Measurements from ENCODE around the gene UQCR11. TPM values are rescaled to one million over a fixed set of nuclear protein-coding genes. Genes with fewer than 3 reads are reported as not detected.

UQCR11 gene
- total and polyA plus RNA-seq, 4 donors = 127 to 251 (median 154) TPM

GRCh38 chr19:1560286-1560882, 44.9 kb downstream of the UQCR11 start:
- H3K27me3 ChIP-seq (ENCODE audit: control insufficient read depth in 1 of 2, insufficient read depth in 2 of 2, low read length in 1 of 2) = no peaks in the 10 kb centered on the region
- intact Hi-C loops (cut with DNase I) = no loop called here
- H3K9me3 ChIP-seq (ENCODE audit: control insufficient read depth, low read length) = no peaks in the 10 kb centered on the region
- no peak for ATAC-seq (ENCODE audit: low FRiP score)
- no peak overlapping the region for H3K27ac ChIP-seq (ENCODE audit: low read depth in 1 of 2, low read length in 2 of 2)
- H3K36me3 ChIP-seq (ENCODE audit: control insufficient read depth in 1 of 2, insufficient read depth in 2 of 2, low read length in 1 of 2) = peaks cover 0 to 2% of the 10 kb centered on the region in 2 donors
- WGBS, 2 donors = 60 to 65% methylated on average over 25 of the region's 25 CpGs
- no peak overlapping the region for H3K4me3 ChIP-seq (ENCODE audit: low read length in 2 of 2)
- no peaks in the 10 kb centered on the region for H3K4me1 ChIP-seq (ENCODE audit: control insufficient read depth in 1 of 2, insufficient read depth in 2 of 2, low read length in 2 of 2)
- DNase-seq = peak in 1 of 2 donors; percentile 72

- ATAC-seq (ENCODE audit: low FRiP score) (no peak), DNase-seq (peak in 1 of 2 donors; percentile 73)
- 80 to 83% methylated on average over 12 of the region's 12 CpGs for WGBS, 2 donors
- H3K4me1 ChIP-seq (ENCODE audit: control insufficient read depth in 1 of 2, insufficient read depth in 2 of 2, low read length in 2 of 2) = no peaks in the 10 kb centered on the region
- H3K27me3 ChIP-seq (ENCODE audit: control insufficient read depth in 1 of 2, insufficient read depth in 2 of 2, low read length in 1 of 2) = no peaks in the 10 kb centered on the region
- no peak overlapping the region for H3K27ac ChIP-seq (ENCODE audit: low read depth in 1 of 2, low read length in 2 of 2)
- no peaks in the 10 kb centered on the region for H3K9me3 ChIP-seq (ENCODE audit: control insufficient read depth, low read length)
- intact Hi-C loops (cut with DNase I) = no loop called here
- peaks cover 0 to 2% of the 10 kb centered on the region in 2 donors for H3K36me3 ChIP-seq (ENCODE audit: control insufficient read depth in 1 of 2, insufficient read depth in 2 of 2, low read length in 1 of 2)
- no peak overlapping the region for H3K4me3 ChIP-seq (ENCODE audit: low read length in 2 of 2)
These were observed 46.7 kb downstream of the UQCR11 start for GRCh38 chr19:1558552-1558951.

GRCh38 chr19:1556390-1557070, 48.7 kb downstream of the UQCR11 start:
- 94 to 96% methylated on average over 61 to 66 of the region's 66 CpGs for WGBS, 2 donors
- no peaks in the 10 kb centered on the region for H3K27me3 ChIP-seq (ENCODE audit: control insufficient read depth in 1 of 2, insufficient read depth in 2 of 2, low read length in 1 of 2)
- intact Hi-C loops (cut with DNase I) = no loop called here

GRCh38 chr19:1555487-1556389, 49.5 kb downstream of the UQCR11 start:
- Histone ChIP-seq H3K9me3 (ENCODE audit: control insufficient read depth, low read length) (no peaks in the 10 kb centered on the region), H3K27ac (ENCODE audit: low read depth in 1 of 2, low read length in 2 of 2) (no peak overlapping the region), H3K36me3 (ENCODE audit: control insufficient read depth in 1 of 2, insufficient read depth in 2 of 2, low read length in 1 of 2) (peaks cover 0 to 2% of the 10 kb centered on the region in 2 donors), H3K4me3 (ENCODE audit: low read length in 2 of 2) (no peak overlapping the region), H3K4me1 (ENCODE audit: control insufficient read depth in 1 of 2, insufficient read depth in 2 of 2, low read length in 2 of 2) (no peaks in the 10 kb centered on the region), H3K27me3 (ENCODE audit: control insufficient read depth in 1 of 2, insufficient read depth in 2 of 2, low read length in 1 of 2) (no peaks in the 10 kb centered on the region)
- ATAC-seq (ENCODE audit: low FRiP score) (no peak), DNase-seq (peak in 1 of 2 donors; percentile 48)
- intact Hi-C loops (cut with DNase I) = no loop called here
- WGBS, 2 donors = 92 to 94% methylated on average over 91 to 121 of the region's 121 CpGs

More at GRCh38 chr19:1556390-1557070, 48.7 kb downstream of the UQCR11 start:
- no peak for ATAC-seq (ENCODE audit: low FRiP score)
- no peaks in the 10 kb centered on the region for H3K4me1 ChIP-seq (ENCODE audit: control insufficient read depth in 1 of 2, insufficient read depth in 2 of 2, low read length in 2 of 2)
- H3K36me3 ChIP-seq (ENCODE audit: control insufficient read depth in 1 of 2, insufficient read depth in 2 of 2, low read length in 1 of 2) = peaks cover 0 to 2% of the 10 kb centered on the region in 2 donors
- no peaks in the 10 kb centered on the region for H3K9me3 ChIP-seq (ENCODE audit: control insufficient read depth, low read length)
- H3K27ac ChIP-seq (ENCODE audit: low read depth in 1 of 2, low read length in 2 of 2) = no peak overlapping the region
- no peak overlapping the region for H3K4me3 ChIP-seq (ENCODE audit: low read length in 2 of 2)
- peak in 1 of 2 donors; percentile 75 for DNase-seq

- DNase-seq (peak in 1 of 2 donors; percentile 61), ATAC-seq (ENCODE audit: low FRiP score) (no peak)
- Histone ChIP-seq H3K4me1 (ENCODE audit: control insufficient read depth in 1 of 2, insufficient read depth in 2 of 2, low read length in 2 of 2) (no peaks in the 10 kb centered on the region), H3K27ac (ENCODE audit: low read depth in 1 of 2, low read length in 2 of 2) (no peak overlapping the region), H3K27me3 (ENCODE audit: control insufficient read depth in 1 of 2, insufficient read depth in 2 of 2, low read length in 1 of 2) (no peaks in the 10 kb centered on the region), H3K9me3 (ENCODE audit: control insufficient read depth, low read length) (no peaks in the 10 kb centered on the region), H3K4me3 (ENCODE audit: low read length in 2 of 2) (no peak overlapping the region), H3K36me3 (ENCODE audit: control insufficient read depth in 1 of 2, insufficient read depth in 2 of 2, low read length in 1 of 2) (peaks cover 0 to 2% of the 10 kb centered on the region in 2 donors)
- intact Hi-C loops (cut with DNase I) = no loop called here
- 85 to 87% methylated on average over 24 of the region's 24 CpGs for WGBS, 2 donors
These were observed 50.3 kb downstream of the UQCR11 start for GRCh38 chr19:1554968-1555367.

GRCh38 chr19:1553415-1553814, 51.8 kb downstream of the UQCR11 start:
- Histone ChIP-seq H3K36me3 (ENCODE audit: control insufficient read depth in 1 of 2, insufficient read depth in 2 of 2, low read length in 1 of 2) (peaks cover 0 to 2% of the 10 kb centered on the region in 2 donors), H3K4me1 (ENCODE audit: control insufficient read depth in 1 of 2, insufficient read depth in 2 of 2, low read length in 2 of 2) (no peaks in the 10 kb centered on the region), H3K27ac (ENCODE audit: low read depth in 1 of 2, low read length in 2 of 2) (no peak overlapping the region), H3K4me3 (ENCODE audit: low read length in 2 of 2) (no peak overlapping the region), H3K9me3 (ENCODE audit: control insufficient read depth, low read length) (no peaks in the 10 kb centered on the region), H3K27me3 (ENCODE audit: control insufficient read depth in 1 of 2, insufficient read depth in 2 of 2, low read length in 1 of 2) (no peaks in the 10 kb centered on the region)
- intact Hi-C loops (cut with DNase I) = no loop called here
- DNase-seq (no peak), ATAC-seq (ENCODE audit: low FRiP score) (no peak)
- WGBS, 2 donors = 85 to 89% methylated on average over 10 of the region's 10 CpGs

GRCh38 chr19:1551068-1552040, 53.9 kb downstream of the UQCR11 start:
- intact Hi-C loops (cut with DNase I) = no loop called here
- no peak for ATAC-seq (ENCODE audit: low FRiP score)
- H3K9me3 ChIP-seq (ENCODE audit: control insufficient read depth, low read length) = no peaks in the 10 kb centered on the region
- H3K4me3 ChIP-seq (ENCODE audit: low read length in 2 of 2) = no peak overlapping the region
- 88 to 91% methylated on average over 17 of the region's 17 CpGs for WGBS, 2 donors
- no peaks in the 10 kb centered on the region for H3K27me3 ChIP-seq (ENCODE audit: control insufficient read depth in 1 of 2, insufficient read depth in 2 of 2, low read length in 1 of 2)
- no peaks in the 10 kb centered on the region for H3K4me1 ChIP-seq (ENCODE audit: control insufficient read depth in 1 of 2, insufficient read depth in 2 of 2, low read length in 2 of 2)
- H3K27ac ChIP-seq (ENCODE audit: low read depth in 1 of 2, low read length in 2 of 2) = no peak overlapping the region
- peaks cover 0 to 2% of the 10 kb centered on the region in 2 donors for H3K36me3 ChIP-seq (ENCODE audit: control insufficient read depth in 1 of 2, insufficient read depth in 2 of 2, low read length in 1 of 2)
- DNase-seq = no peak

Measured in aorta (tissue), 5 donors.